Measurements from ENCODE around the gene CD2.

Gene CD2

GRCh38 chr1:116786049-116786448 lies 31.8 kb downstream of the CD2 start:
- DNase-seq: no peak

GRCh38 chr1:116791727-116792126 lies 37.5 kb downstream of the CD2 start:
- DNase-seq: no peak

- no peak for DNase-seq
Measured at GRCh38 chr1:116793357-116793935, 39.2 kb downstream of the CD2 start.

- no peak for DNase-seq
Measured at GRCh38 chr1:116794371-116794770, 40.1 kb downstream of the CD2 start.

GRCh38 chr1:116794804-116795481 lies 40.7 kb downstream of the CD2 start:
- no peak for DNase-seq

GRCh38 chr1:116795482-116795829 lies 41.2 kb downstream of the CD2 start:
- DNase-seq: no peak

- no peak for DNase-seq
Measured at GRCh38 chr1:116804736-116805135, 50.5 kb downstream of the CD2 start.

- DNase-seq: no peak
Measured at GRCh38 chr1:116805398-116805797, 51.2 kb downstream of the CD2 start.

- peak; percentile 45 to 56 for DNase-seq
Measured at GRCh38 chr1:116806245-116806644, 52.0 kb downstream of the CD2 start.

GRCh38 chr1:116806671-116807070 lies 52.4 kb downstream of the CD2 start:
- no peak for DNase-seq

- DNase-seq: no peak
Measured at GRCh38 chr1:116807394-116808199, 53.4 kb downstream of the CD2 start.

- no peak for DNase-seq
Measured at GRCh38 chr1:116808200-116808847, 54.1 kb downstream of the CD2 start.

GRCh38 chr1:116808848-116809508 lies 54.7 kb downstream of the CD2 start:
- no peak for DNase-seq

- DNase-seq: no peak
Measured at GRCh38 chr1:116811321-116811720, 57.1 kb downstream of the CD2 start.

- no peak for DNase-seq
Measured at GRCh38 chr1:116814926-116815723, 60.9 kb downstream of the CD2 start.

- DNase-seq: peak; percentile 83 to 87
Measured at GRCh38 chr1:116817582-116818064, 63.4 kb downstream of the CD2 start.
